ENCODE results near the gene IRX6. TPM values are rescaled to one million over a fixed set of nuclear protein-coding genes. Genes with fewer than 3 reads are reported as not detected.
A peak's percentile ranks its signal among the peaks of the same experiment; 100 is the strongest.

IRX6 gene
- 1.4 TPM for total RNA-seq
- long read RNA-seq, transcript IRX6-201 (6 exons, 3,128 nt) = major isoform, 5 of 8 reads
- long read RNA-seq, partial matches to known transcripts = 0 of 8 reads
- long read RNA-seq, other reads (novel, unspliced or antisense) = 3 of 8 reads

- intact Hi-C loops (cut with DNase I) = no loop called here
- ATAC-seq (ENCODE audit: poor library complexity) = peak; percentile 76
- DNase-seq = peak; percentile 75
Observed at GRCh38 chr16:55323637-55324271, at the start of gene IRX6. Gene IRX6, plus strand, starts transcription at chr16:55324203. Its CDS starts 889 bp downstream, at chr16:55325092.

GRCh38 chr16:55274391-55274790, 49.6 kb upstream of the IRX6 start:
- ATAC-seq (ENCODE audit: poor library complexity) (no peak), DNase-seq (no peak)
- intact Hi-C loops (cut with DNase I) = no loop called here

- DNase-seq (no peak), ATAC-seq (ENCODE audit: poor library complexity) (no peak)
- intact Hi-C loops (cut with DNase I) = no loop called here
Observed at GRCh38 chr16:55275167-55275566, 48.8 kb upstream of the IRX6 start.

GRCh38 chr16:55275869-55276268, 48.1 kb upstream of the IRX6 start:
- DNase-seq = no peak

GRCh38 chr16:55277536-55277935, 46.5 kb upstream of the IRX6 start:
- no peak for ATAC-seq (ENCODE audit: poor library complexity)

More at GRCh38 chr16:55275869-55276268, 48.1 kb upstream of the IRX6 start:
- no peak for ATAC-seq (ENCODE audit: poor library complexity)
- intact Hi-C loops (cut with DNase I) = no loop called here

GRCh38 chr16:55279598-55279997, 44.4 kb upstream of the IRX6 start:
- ATAC-seq (ENCODE audit: poor library complexity) (no peak), DNase-seq (no peak)
- intact Hi-C loops (cut with DNase I) = no loop called here

More at GRCh38 chr16:55277536-55277935, 46.5 kb upstream of the IRX6 start:
- intact Hi-C loops (cut with DNase I) = no loop called here
- no peak for DNase-seq

GRCh38 chr16:55280587-55280986, 43.4 kb upstream of the IRX6 start:
- DNase-seq = no peak
- intact Hi-C loops (cut with DNase I) = no loop called here
- ATAC-seq (ENCODE audit: poor library complexity) = no peak

GRCh38 chr16:55282441-55282840, 41.6 kb upstream of the IRX6 start:
- DNase-seq = no peak
- intact Hi-C loops (cut with DNase I) = no loop called here
- ATAC-seq (ENCODE audit: poor library complexity) = no peak

GRCh38 chr16:55283812-55284717, 39.9 kb upstream of the IRX6 start:
- ATAC-seq (ENCODE audit: poor library complexity) (no peak), DNase-seq (no peak)
- intact Hi-C loops (cut with DNase I) = no loop called here

- intact Hi-C loops (cut with DNase I) = no loop called here
- ATAC-seq (ENCODE audit: poor library complexity) (no peak), DNase-seq (no peak)
Observed at GRCh38 chr16:55284718-55285099, 39.3 kb upstream of the IRX6 start.

GRCh38 chr16:55285586-55285985, 38.4 kb upstream of the IRX6 start:
- no peak for DNase-seq
- intact Hi-C loops (cut with DNase I) = no loop called here
- ATAC-seq (ENCODE audit: poor library complexity) = no peak

- ATAC-seq (ENCODE audit: poor library complexity) (no peak), DNase-seq (no peak)
- intact Hi-C loops (cut with DNase I) = no loop called here
Observed at GRCh38 chr16:55289353-55289752, 34.6 kb upstream of the IRX6 start.

- DNase-seq (no peak), ATAC-seq (ENCODE audit: poor library complexity) (no peak)
- intact Hi-C loops (cut with DNase I) = no loop called here
Observed at GRCh38 chr16:55291847-55292246, 32.2 kb upstream of the IRX6 start.

- intact Hi-C loops (cut with DNase I) = no loop called here
- ATAC-seq (ENCODE audit: poor library complexity) (no peak), DNase-seq (no peak)
Observed at GRCh38 chr16:55292491-55292890, 31.5 kb upstream of the IRX6 start.

- no peak for ATAC-seq (ENCODE audit: poor library complexity)
- DNase-seq = no peak
- intact Hi-C loops (cut with DNase I) = no loop called here
Observed at GRCh38 chr16:55294129-55294528, 29.9 kb upstream of the IRX6 start.

GRCh38 chr16:55294931-55295342, 29.1 kb upstream of the IRX6 start:
- DNase-seq (peak; percentile 43), ATAC-seq (ENCODE audit: poor library complexity) (peak; percentile 80)
- intact Hi-C loops (cut with DNase I) = no loop called here

- intact Hi-C loops (cut with DNase I) = no loop called here
- no peak for ATAC-seq (ENCODE audit: poor library complexity)
- DNase-seq = no peak
Observed at GRCh38 chr16:55297062-55297909, 26.7 kb upstream of the IRX6 start.

- ATAC-seq (ENCODE audit: poor library complexity) (no peak), DNase-seq (no peak)
- intact Hi-C loops (cut with DNase I) = no loop called here
Observed at GRCh38 chr16:55297910-55298479, 26.0 kb upstream of the IRX6 start.

Data from Right ventricle myocardium superior (tissue), 1 donor.